GM10266 (cell line): ENCODE measurements around the gene SMO.

ENCODE experiments used
- DNase-seq: peaks from one replicate; pipeline ENCODE4 v3.0.0; 2012; ENCODE audit errors: extremely low spot score
- TF ChIP-seq, protein P1 (sequence below): IDR thresholded peaks from 2 replicates; pipeline ENCODE4 v1.5.1; 2012; ENCODE audit warnings: mild to moderate bottlenecking, low read depth; ENCODE audit not compliant: control insufficient read depth, insufficient read depth; ENCODE audit errors: missing control alignments

SMO gene

GRCh38 chr7:129149511-129149910, 38.9 kb upstream of the SMO start:
- DNase-seq: no peak
- TF ChIP-seq, protein P1, sequence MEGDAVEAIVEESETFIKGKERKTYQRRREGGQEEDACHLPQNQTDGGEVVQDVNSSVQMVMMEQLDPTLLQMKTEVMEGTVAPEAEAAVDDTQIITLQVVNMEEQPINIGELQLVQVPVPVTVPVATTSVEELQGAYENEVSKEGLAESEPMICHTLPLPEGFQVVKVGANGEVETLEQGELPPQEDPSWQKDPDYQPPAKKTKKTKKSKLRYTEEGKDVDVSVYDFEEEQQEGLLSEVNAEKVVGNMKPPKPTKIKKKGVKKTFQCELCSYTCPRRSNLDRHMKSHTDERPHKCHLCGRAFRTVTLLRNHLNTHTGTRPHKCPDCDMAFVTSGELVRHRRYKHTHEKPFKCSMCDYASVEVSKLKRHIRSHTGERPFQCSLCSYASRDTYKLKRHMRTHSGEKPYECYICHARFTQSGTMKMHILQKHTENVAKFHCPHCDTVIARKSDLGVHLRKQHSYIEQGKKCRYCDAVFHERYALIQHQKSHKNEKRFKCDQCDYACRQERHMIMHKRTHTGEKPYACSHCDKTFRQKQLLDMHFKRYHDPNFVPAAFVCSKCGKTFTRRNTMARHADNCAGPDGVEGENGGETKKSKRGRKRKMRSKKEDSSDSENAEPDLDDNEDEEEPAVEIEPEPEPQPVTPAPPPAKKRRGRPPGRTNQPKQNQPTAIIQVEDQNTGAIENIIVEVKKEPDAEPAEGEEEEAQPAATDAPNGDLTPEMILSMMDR: no peak

GRCh38 chr7:129150199-129150996, 38.0 kb upstream of the SMO start:
- TF ChIP-seq, protein P1: no peak
- no peak for DNase-seq

GRCh38 chr7:129157651-129158050, 30.8 kb upstream of the SMO start:
- TF ChIP-seq, protein P1: no peak
- no peak for DNase-seq

GRCh38 chr7:129159539-129159938, 28.9 kb upstream of the SMO start:
- no peak for DNase-seq
- TF ChIP-seq, protein P1: no peak

- TF ChIP-seq, protein P1: no peak
- DNase-seq: no peak
Measured at GRCh38 chr7:129160161-129160905, 28.1 kb upstream of the SMO start.

- DNase-seq: no peak
- TF ChIP-seq, protein P1: no peak
Measured at GRCh38 chr7:129161524-129162225, 26.8 kb upstream of the SMO start.
